Measurements from ENCODE around the gene RPL3.
"Not testable (repeated sequence)": the region's sequence is repeated elsewhere in the genome, so short reads cannot be mapped to it uniquely, and the experiment has no call there.

The RPL3 gene

DNA sequence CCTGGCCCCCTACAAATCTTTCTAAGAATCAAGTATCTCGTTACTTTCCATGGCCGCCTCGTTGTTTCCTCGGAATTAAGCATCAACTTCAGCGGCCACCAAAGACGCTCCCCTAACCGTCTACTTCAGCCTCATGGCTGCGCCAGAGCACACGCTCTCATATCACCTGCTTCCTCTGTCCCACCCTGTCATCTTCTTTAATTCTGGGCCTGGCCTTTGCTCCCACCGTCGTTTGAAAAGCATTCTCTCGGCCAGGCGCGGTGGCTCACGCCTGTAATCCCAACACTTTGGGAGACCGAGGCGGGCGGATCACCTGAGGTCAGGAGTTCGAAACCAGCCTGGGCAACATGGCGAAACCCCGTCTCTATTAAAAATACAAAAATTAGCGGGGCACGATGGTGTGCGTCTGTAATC is 1.2 kb upstream of the RPL3 start:
- ChIA-PET CTCF (interaction anchor here (1.6 to 1.7 kb wide), 2 partner anchors 11 to 23 kb away, joined by 7 read pairs; no protein-coding TSS in a partner anchor), POLR2A (interaction anchor here (1.1 to 7.7 kb wide), 40 partner anchors 9 to 912 kb away, joined by 3 to 176 read pairs (median 13); partner anchors contain the start of genes ATF4, CBX7, SYNGR1 and TAB1)
- not testable (repeated sequence) for DNase-seq (ENCODE audit: extremely low spot score)
- TF ChIP-seq CTBP1 (IDR thresholded peaks at IDR 0.05; ENCODE audit: borderline replicate concordance) (0 out of 2 replicates have a peak, but pooled peaks have one; percentile 25), L3MBTL2 (conservative IDR thresholded peaks at IDR 0.05) (peak; percentile 74), ZNF384 (IDR thresholded peaks at IDR 0.05) (peak; percentile 64; the same call in 1 of the 2 replicates)

DNA sequence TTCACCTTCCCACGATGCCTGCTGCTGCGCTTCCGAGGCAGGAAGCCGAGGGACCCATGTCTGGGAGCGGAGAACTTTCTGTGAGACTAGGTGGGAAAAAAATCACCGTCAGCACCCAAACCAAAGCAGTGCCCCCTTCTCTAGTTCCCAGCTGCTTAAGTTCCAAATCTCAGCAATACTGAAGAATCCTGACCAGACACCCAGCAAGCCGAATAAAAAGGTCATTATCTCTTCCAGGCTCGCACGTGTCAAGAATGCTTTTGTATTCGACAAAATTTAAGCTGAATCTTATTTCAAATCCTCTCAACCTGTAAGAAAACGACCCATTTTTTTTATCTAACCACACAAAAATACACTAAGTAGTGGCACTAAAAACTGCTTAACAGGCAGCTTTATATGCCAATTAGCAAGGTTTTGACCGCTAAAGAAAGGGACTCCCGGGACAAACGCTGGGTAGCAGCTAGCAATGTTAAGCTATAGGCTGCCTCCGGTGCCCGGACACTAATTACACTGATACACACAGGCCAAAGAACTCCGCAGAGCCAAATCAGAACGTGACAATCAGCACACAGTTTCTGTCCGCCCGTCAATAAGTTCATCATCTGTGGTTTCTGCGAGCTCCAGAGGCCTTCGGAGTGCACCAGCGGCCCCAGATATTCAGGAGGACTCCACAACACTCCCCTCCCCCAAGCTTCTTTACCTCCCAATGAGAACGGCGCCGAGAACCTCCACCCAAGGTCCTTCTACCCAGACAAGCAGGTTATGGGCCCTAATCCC is 728 bp downstream of the RPL3 start:
- ChIA-PET POLR2A (interaction anchor here (0.6 to 7.7 kb wide), 74 partner anchors 7 to 637 kb away, joined by 3 to 176 read pairs (median 7); partner anchors contain the start of genes ATF4, CBX6, CBX7 and JOSD1), CTCF (interaction anchor here (0.5 to 2.1 kb wide), 3 partner anchors 12 to 164 kb away, joined by 3 to 10 read pairs (median 5); no protein-coding TSS in a partner anchor)
- TF ChIP-seq NFRKB (IDR thresholded peaks at IDR 0.05) (0 out of 2 replicates have a peak, but pooled peaks have one; percentile 17), HDGF (IDR thresholded peaks at IDR 0.05; ENCODE audit: borderline replicate concordance) (no peak), L3MBTL2 (conservative IDR thresholded peaks at IDR 0.05) (peak; percentile 20; the same call in 1 of the 2 replicates), FOXM1 (IDR thresholded peaks at IDR 0.05; ENCODE audit: borderline replicate concordance) (no peak), ZNF384 (IDR thresholded peaks at IDR 0.05) (no peak)
- DNase-seq (ENCODE audit: extremely low spot score) = no peak

DNA sequence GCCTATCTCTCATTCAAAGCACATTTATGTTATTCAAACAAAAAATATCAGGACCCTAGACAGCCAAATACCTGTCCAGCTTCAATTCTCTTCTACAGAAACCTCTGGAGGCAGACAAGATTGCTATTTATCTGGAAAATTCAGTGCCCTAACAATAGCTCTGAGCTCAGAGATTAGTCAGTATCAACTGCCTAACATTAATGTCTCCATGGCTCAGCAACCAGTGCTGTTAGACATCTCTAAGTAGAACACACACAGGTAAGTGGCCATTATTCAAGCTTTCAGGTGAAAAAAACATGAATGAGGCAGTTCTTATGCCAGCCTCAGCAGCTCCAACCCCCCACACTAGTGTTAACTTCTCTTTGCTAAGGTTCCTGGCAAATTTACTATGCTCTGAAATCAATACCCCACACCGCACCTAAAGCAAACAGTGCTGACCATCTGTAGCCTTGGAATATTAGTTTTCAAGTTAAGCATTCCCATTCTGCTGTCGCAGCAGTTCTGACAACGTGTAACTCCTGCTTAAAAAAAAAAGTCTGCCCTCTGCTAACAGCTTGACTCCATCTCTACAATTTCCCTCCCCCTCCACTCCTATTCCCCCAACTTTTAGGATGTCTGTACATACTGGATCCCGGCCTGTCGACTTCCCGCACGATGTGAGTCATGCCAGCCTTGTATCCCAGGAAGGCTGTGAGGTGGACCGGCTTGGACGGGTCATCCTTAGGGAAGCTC is 1.5 kb downstream of the RPL3 start:
- CTCF ChIA-PET = interaction anchor here (0.5 to 3.5 kb wide), 4 partner anchors 13 to 163 kb away, joined by 4 to 16 read pairs (median 8); no protein-coding TSS in a partner anchor
- DNase-seq (ENCODE audit: extremely low spot score) = no peak
- POLR2A ChIA-PET = interaction anchor here (0.7 to 7.7 kb wide), 54 partner anchors 8 to 618 kb away, joined by 3 to 176 read pairs (median 8); partner anchors contain the start of genes ATF4, CBX6, CBX7 and JOSD1
- TF ChIP-seq SUZ12 (IDR thresholded peaks at IDR 0.05) = no peak
- no peak for TF ChIP-seq TARDBP (IDR thresholded peaks at IDR 0.05)
- no peak for TF ChIP-seq FOXA1 (IDR thresholded peaks at IDR 0.05)
- TF ChIP-seq FOXM1 (IDR thresholded peaks at IDR 0.05; ENCODE audit: borderline replicate concordance) = no peak
- no peak for TF ChIP-seq ARNT (IDR thresholded peaks at IDR 0.05)
- no peak for TF ChIP-seq LEF1 (IDR thresholded peaks at IDR 0.05; ENCODE audit: borderline replicate concordance)
- TF ChIP-seq ZNF384 (IDR thresholded peaks at IDR 0.05) = no peak
- no peak for TF ChIP-seq BHLHE40 (IDR thresholded peaks at IDR 0.05; ENCODE audit: borderline replicate concordance)
- no peak for TF ChIP-seq HDGF (IDR thresholded peaks at IDR 0.05; ENCODE audit: borderline replicate concordance)
- no peak for TF ChIP-seq NFRKB (IDR thresholded peaks at IDR 0.05)
- TF ChIP-seq ELF4 (IDR thresholded peaks at IDR 0.05) = no peak
- no peak for TF ChIP-seq SP1 (IDR thresholded peaks at IDR 0.05)
- no peak for TF ChIP-seq L3MBTL2 (conservative IDR thresholded peaks at IDR 0.05)
- TF ChIP-seq, protein P1, sequence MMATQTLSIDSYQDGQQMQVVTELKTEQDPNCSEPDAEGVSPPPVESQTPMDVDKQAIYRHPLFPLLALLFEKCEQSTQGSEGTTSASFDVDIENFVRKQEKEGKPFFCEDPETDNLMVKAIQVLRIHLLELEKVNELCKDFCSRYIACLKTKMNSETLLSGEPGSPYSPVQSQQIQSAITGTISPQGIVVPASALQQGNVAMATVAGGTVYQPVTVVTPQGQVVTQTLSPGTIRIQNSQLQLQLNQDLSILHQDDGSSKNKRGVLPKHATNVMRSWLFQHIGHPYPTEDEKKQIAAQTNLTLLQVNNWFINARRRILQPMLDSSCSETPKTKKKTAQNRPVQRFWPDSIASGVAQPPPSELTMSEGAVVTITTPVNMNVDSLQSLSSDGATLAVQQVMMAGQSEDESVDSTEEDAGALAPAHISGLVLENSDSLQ (IDR thresholded peaks at IDR 0.05) = no peak
- no peak for TF ChIP-seq FOXK2 (IDR thresholded peaks at IDR 0.05)
- no peak for TF ChIP-seq CTBP1 (IDR thresholded peaks at IDR 0.05; ENCODE audit: borderline replicate concordance)

DNA sequence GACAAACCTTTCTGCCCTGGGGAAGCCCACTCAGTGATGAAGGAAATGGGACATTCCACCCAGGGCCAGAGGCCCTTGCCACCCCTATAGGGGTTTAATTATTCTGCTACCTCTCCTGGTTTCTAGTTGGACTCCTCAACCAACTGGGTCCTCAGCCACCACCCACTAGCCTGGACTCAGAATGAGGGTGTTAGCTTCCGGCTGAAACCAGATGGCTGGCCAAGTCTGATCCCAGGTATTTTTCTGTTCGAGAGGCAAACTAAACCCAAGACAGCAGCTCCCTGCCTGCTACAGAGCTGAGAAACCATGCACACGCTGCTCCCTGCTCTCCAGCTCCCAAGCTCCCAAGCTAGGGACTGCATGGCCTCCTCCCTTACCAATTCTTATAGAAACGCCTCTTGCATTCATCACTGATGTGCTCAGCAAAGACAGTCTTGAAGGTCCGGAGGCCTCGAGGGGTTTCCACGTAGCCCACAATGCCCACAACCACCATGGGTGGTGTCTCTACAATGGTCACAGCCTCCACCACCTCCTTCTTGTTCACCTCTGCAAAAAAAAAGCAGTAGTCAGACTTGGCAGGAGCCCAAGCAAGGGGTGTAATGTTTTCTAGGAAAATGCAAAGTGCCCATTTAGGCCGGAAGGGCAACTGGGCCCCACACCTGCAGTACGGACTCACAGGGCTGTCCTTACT is 2.2 kb downstream of the RPL3 start:
- no peak for TF ChIP-seq ELF4 (IDR thresholded peaks at IDR 0.05)
- no peak for TF ChIP-seq CTBP1 (IDR thresholded peaks at IDR 0.05; ENCODE audit: borderline replicate concordance)
- no peak for TF ChIP-seq SP1 (IDR thresholded peaks at IDR 0.05)
- no peak for TF ChIP-seq NFRKB (IDR thresholded peaks at IDR 0.05)
- TF ChIP-seq FOXK2 (IDR thresholded peaks at IDR 0.05) = no peak
- no peak for TF ChIP-seq TARDBP (IDR thresholded peaks at IDR 0.05)
- TF ChIP-seq, protein P1 (IDR thresholded peaks at IDR 0.05) = no peak
- no peak for TF ChIP-seq L3MBTL2 (conservative IDR thresholded peaks at IDR 0.05)
- TF ChIP-seq HDGF (IDR thresholded peaks at IDR 0.05; ENCODE audit: borderline replicate concordance) = no peak
- no peak for TF ChIP-seq ZNF384 (IDR thresholded peaks at IDR 0.05)
- no peak for TF ChIP-seq LEF1 (IDR thresholded peaks at IDR 0.05; ENCODE audit: borderline replicate concordance)
- no peak for TF ChIP-seq SUZ12 (IDR thresholded peaks at IDR 0.05)
- no peak for TF ChIP-seq FOXM1 (IDR thresholded peaks at IDR 0.05; ENCODE audit: borderline replicate concordance)
- TF ChIP-seq BHLHE40 (IDR thresholded peaks at IDR 0.05; ENCODE audit: borderline replicate concordance) = no peak
- ChIA-PET POLR2A (interaction anchor here (0.7 to 7.7 kb wide), 26 partner anchors 8 to 445 kb away, joined by 3 to 176 read pairs (median 8); partner anchors contain the start of genes ATF4, CBX6, CBX7 and MIEF1), CTCF (interaction anchor here (0.8 to 3.5 kb wide), 5 partner anchors 14 to 180 kb away, joined by 3 to 16 read pairs (median 4); no protein-coding TSS in a partner anchor)
- DNase-seq (ENCODE audit: extremely low spot score) = no peak

DNA sequence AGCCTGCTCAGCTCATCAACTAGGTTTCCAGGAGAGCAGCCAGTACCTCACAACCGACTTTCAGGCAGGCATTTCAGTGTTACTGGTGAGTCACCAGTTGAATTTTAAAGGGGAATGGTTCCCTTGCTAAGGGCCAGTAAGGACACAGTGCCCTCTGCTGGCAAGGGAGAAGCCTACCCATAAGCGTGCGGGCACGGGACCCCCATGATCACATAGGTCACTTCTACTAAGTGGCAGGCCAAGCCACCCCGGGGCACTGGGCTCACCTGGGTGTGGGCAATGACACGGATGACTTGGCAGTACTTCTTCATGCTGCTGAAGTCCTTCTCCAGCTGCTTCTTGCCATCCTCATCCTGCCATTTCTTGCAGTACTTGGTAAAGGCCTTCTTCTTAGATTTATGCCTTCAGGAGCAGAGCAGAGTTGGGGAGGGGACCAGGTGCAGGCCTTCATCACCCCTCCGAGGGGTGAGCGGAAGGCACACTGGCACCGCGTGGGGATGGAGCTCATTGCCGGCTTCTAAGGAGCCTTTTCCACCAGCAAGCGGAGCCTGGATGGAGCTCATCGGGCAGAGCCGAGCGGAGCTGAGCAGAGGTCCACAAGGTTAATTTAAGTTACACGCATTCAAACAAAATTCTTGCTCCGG is 2.9 kb downstream of the RPL3 start:
- POLR2A ChIA-PET = interaction anchor here (0.7 to 7.7 kb wide), 16 partner anchors 10 to 209 kb away, joined by 3 to 176 read pairs (median 8); partner anchors contain the start of genes CBX7 and SYNGR1
- CTCF ChIA-PET = interaction anchor here (0.6 to 3.5 kb wide), 9 partner anchors 14 to 548 kb away, joined by 3 to 16 read pairs (median 3); no protein-coding TSS in a partner anchor
- TF ChIP-seq HDGF (IDR thresholded peaks at IDR 0.05; ENCODE audit: borderline replicate concordance) = peak; percentile 79; the same call in 1 of the 2 replicates
- TF ChIP-seq ELF4 (IDR thresholded peaks at IDR 0.05) = no peak
- peak; percentile 60 for DNase-seq (ENCODE audit: extremely low spot score)

All from HEK293T (cell line).